K562 (cell line): ENCODE data around the gene ANKRD6. TPM values are rescaled to one million over a fixed set of nuclear protein-coding genes. Genes with fewer than 3 reads are reported as not detected.
A peak's percentile ranks its signal among the peaks of the same experiment; 100 is the strongest.

ENCODE experiments used
- ATAC-seq: fragments of 200-7000 bp; cut with Tn5 transposase; 3 replicates; pipeline ENCODE4 v1.9.1; 2020; ENCODE audit warnings: moderate library complexity
- BruUV-seq: library from RNA; stranded (reverse); fragments of 400-500 nt; replicated peaks from 2 replicates; lab custom pipeline; 2021; lab: Mats Ljungman, UMichigan
- CTCF ChIA-PET: fragments of 300-600 bp; formaldehyde crosslinking; extraction: SDS; loops from one replicate; lab custom pipeline; 2021; ENCODE audit warnings: low intra/inter-chr PET ratio; lab: Yijun Ruan, JAX
- POLR2A ChIA-PET: fragments of 300-600, 350-650 bp; sonication (Branson Sonifier 250); formaldehyde crosslinking; extraction: SDS; loops from one replicate; lab custom pipeline; 2021; ENCODE audit warnings: antibody characterized with exemption, inconsistent platforms; lab: Yijun Ruan, JAX
- DNase-seq, 4 experiments: peaks; one replicate each; pipeline versions ENCODE4 v3.0.0 to v3.0.0-alpha.2; 2011 to 2018; ENCODE audit warnings: low spot score in 3 of 4, mixed read lengths in 3 of 4; ENCODE audit errors: extremely low read depth in 1 of 4
- FAIRE-seq: peaks from 2 replicates; lab custom pipeline; 2011; peaks lifted over from hg19 to GRCh38; lab: Jason Lieb, UNC
- H2AFZ ChIP-seq: 2 replicates; pipeline ENCODE4 v1.6.0; 2011; ENCODE audit warnings: low read depth, low read length, control low read depth, inconsistent platforms
- H3K27ac ChIP-seq: fragments of 200-600 bp; 3 replicates; pipeline ENCODE4 v1.8.0; 2011; ENCODE audit warnings: low read depth, mild to moderate bottlenecking, control low read depth, inconsistent platforms, low read length, moderate library complexity, mixed read lengths; ENCODE audit errors: extremely low read depth
- H3K27me3 ChIP-seq, 2 experiments: fragments of 300-600 bp in 1 of 2; 2 replicates in 1 of 2; 3 replicates in 1 of 2; pipeline versions ENCODE4 v1.6.0 to v1.8.0; 2011; ENCODE audit warnings: inconsistent platforms in 2 of 2, low read length in 2 of 2, mild to moderate bottlenecking in 1 of 2, mixed read lengths in 1 of 2, moderate library complexity in 1 of 2; ENCODE audit not compliant: control insufficient read depth in 2 of 2, insufficient read depth in 2 of 2
- H3K36me3 ChIP-seq: fragments of 300-600 bp; 3 replicates; pipeline ENCODE4 v1.8.0; 2011; ENCODE audit warnings: mild to moderate bottlenecking, low read length, inconsistent platforms; ENCODE audit not compliant: control insufficient read depth, insufficient read depth
- H3K4me1 ChIP-seq, 2 experiments: fragments of 200-600 bp in 1 of 2; replicated peaks in 1 of 2; 2 replicates in 1 of 2; 3 replicates in 1 of 2; pipeline versions ENCODE4 v1.5.1 to v1.8.0; 2011; ENCODE audit warnings: inconsistent platforms in 2 of 2, low read length in 2 of 2, mild to moderate bottlenecking in 1 of 2, mixed read lengths in 1 of 2, moderate library complexity in 1 of 2; ENCODE audit not compliant: control insufficient read depth in 2 of 2, insufficient read depth in 2 of 2
- H3K4me2 ChIP-seq: 2 replicates; pipeline ENCODE4 v1.6.1; 2011; ENCODE audit warnings: low read length, control low read depth, inconsistent platforms, mixed read lengths; ENCODE audit not compliant: insufficient read depth
- H3K4me3 ChIP-seq: fragments of 200-600 bp; sonication (generic), shearing (Covaris generic); 2 replicates; pipeline ENCODE4 v1.5.1; 2016; ENCODE audit warnings: control low read depth, inconsistent platforms
- H3K79me2 ChIP-seq: fragments of 200-600 bp; 3 replicates; pipeline ENCODE4 v1.8.0; 2011; ENCODE audit warnings: low read length, inconsistent platforms; ENCODE audit not compliant: control insufficient read depth, insufficient read depth
- H3K9ac ChIP-seq, 2 experiments: 2 replicates each; pipeline versions ENCODE4 v1.6.0 to v1.6.1; 2011; ENCODE audit warnings: low read depth in 2 of 2, low read length in 2 of 2, control low read depth in 1 of 2, inconsistent platforms in 1 of 2, mild to moderate bottlenecking in 1 of 2, mixed read lengths in 1 of 2; ENCODE audit not compliant: insufficient read depth in 1 of 2
- H3K9me1 ChIP-seq: one replicate; pipeline ENCODE4 v1.6.0; 2011; ENCODE audit warnings: inconsistent platforms, mild to moderate bottlenecking, low read length, moderate library complexity; ENCODE audit not compliant: control insufficient read depth, insufficient read depth
- H3K9me3 ChIP-seq: replicated peaks from 2 replicates; pipeline ENCODE4 v1.5.1; 2011; ENCODE audit warnings: low read depth, low read length, inconsistent platforms; ENCODE audit not compliant: control insufficient read depth, insufficient read depth
- H4K20me1 ChIP-seq: replicated peaks from 2 replicates; pipeline ENCODE4 v1.6.1; 2011; ENCODE audit warnings: low read length, inconsistent platforms, mixed read lengths; ENCODE audit not compliant: control insufficient read depth, insufficient read depth
- ARID1B ChIP-seq: fragments of 450-650 bp; IDR thresholded peaks from 2 replicates; pipeline ENCODE4 v1.6.1; 2016; ENCODE audit warnings: antibody characterized with exemption, mild to moderate bottlenecking, inconsistent platforms
- WGBS: fragments of 100-300 bp; shearing (Covaris generic); methylation state at CpG from one replicate; pipeline ENCODE4 v1.1.6; 2016; ENCODE audit warnings: low coverage, mixed read lengths; ENCODE audit not compliant: insufficient coverage; ENCODE audit errors: missing lambda C conversion rate; 5-methylcytosine and 5-hydroxymethylcytosine counted together
- in situ Hi-C: fragments of 300-500 bp; cut with MboI; formaldehyde crosslinking; loops from 4 replicates; pipeline ENCODE4 v1.15.0; 2018; ENCODE audit warnings: inconsistent platforms, mixed read lengths
- intact Hi-C: fragments of 100-400 bp; cut with micrococcal nuclease; formaldehyde crosslinking; loops from 2 replicates; pipeline ENCODE4 v1.14.2; 2022
- polyA plus RNA-seq, 8 experiments: library from polyadenylated mRNA; depleted of rRNA in 4 of 8; stranded (reverse) in 5 of 8; unstranded in 3 of 8; fragments of >200 nt; fragmentation: Nextera tagmentation in 2 of 8; fragmentation: Illumina TruSeq in 1 of 8; extraction: Ambion mirVana in 2 of 8; extraction: Trizol in 1 of 8; gene quantifications; 2 replicates each; pipeline versions ENCODE4 v1.2.1 to v1.2.3, GENCODE V29; 2011 to 2014; ENCODE audit warnings: inconsistent platforms in 1 of 8, missing spikeins in 1 of 8
- total RNA-seq, 7 experiments: library from RNA; depleted of rRNA in 6 of 7; stranded (reverse); fragments of >200 nt in 6 of 7; fragmentation: Illumina TruSeq in 2 of 7; extraction: Trizol in 2 of 7; gene quantifications; 2 replicates each; pipeline versions ENCODE4 v1.2.1 to v1.2.3, GENCODE V29; 2011 to 2021; ENCODE audit warnings: low replicate concordance in 1 of 7
- TF ChIP-seq, protein P1 (sequence below), 2 experiments: IDR thresholded peaks in 1 of 2; conservative IDR thresholded peaks in 1 of 2; 2 replicates each; pipeline ENCODE4 v1.6.1; 2016; ENCODE audit warnings: low read depth in 2 of 2, mild to moderate bottlenecking in 1 of 2, missing compliant biosample characterization in 1 of 2, missing genetic modification characterization in 1 of 2, moderate library complexity in 1 of 2

The ANKRD6 gene
- total and polyA plus RNA-seq, 9 of the 15 experiments (the other 6 are each of a cell fraction or from before 2014, with no cell fraction given): 0.04 to 0.22 (median 0.08) TPM; not detected in 4

DNA sequence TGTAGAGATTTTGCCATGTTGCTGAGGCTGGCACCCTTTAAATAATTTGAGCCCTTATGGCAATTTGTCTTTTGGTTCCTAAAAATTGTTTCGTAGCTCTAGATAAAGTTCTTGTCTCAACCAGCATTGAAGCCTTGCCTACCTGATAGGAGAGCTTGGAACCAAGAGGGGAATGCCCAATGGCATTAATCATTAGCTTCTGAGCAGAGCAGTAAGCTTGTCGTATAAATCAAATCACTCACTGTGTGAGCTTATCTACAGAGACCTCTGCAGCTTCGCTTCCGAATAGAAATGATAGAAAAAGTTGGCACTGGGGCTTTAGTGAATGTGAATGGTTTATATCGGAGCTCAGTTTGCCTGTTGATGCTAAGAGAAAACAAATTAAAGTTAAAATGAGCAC is 10.7 kb downstream of the ANKRD6 start:
- Histone ChIP-seq H3K27ac (no peak overlapping the region), H3K4me2 (no peak overlapping the region), H3K9ac (no peak overlapping the region), H3K79me2 (no peaks in the 10 kb centered on the region), H3K4me1 (no peaks in the 10 kb centered on the region), H3K4me3 (no peak overlapping the region), H2AFZ (no peak overlapping the region), H4K20me1 (no peaks in the 10 kb centered on the region), H3K36me3 (no peaks in the 10 kb centered on the region), H3K9me3 (no peaks in the 10 kb centered on the region), H3K27me3 (peaks cover 2 to 5% of the 10 kb centered on the region in 2 experiments; a peak in 1 of 5 replicates), H3K9me1 (no peaks in the 10 kb centered on the region)
- in situ Hi-C loops (no loop called here), intact Hi-C loops (no loop called here)
- BruUV-seq: no TSS peak
- ChIA-PET CTCF (no interaction called here), POLR2A (interaction anchor here (0.7 to 1.0 kb wide), 2 partner anchors 8 to 30 kb away, joined by 3 read pairs; no protein-coding TSS in a partner anchor)
- TF ChIP-seq, protein P1, sequence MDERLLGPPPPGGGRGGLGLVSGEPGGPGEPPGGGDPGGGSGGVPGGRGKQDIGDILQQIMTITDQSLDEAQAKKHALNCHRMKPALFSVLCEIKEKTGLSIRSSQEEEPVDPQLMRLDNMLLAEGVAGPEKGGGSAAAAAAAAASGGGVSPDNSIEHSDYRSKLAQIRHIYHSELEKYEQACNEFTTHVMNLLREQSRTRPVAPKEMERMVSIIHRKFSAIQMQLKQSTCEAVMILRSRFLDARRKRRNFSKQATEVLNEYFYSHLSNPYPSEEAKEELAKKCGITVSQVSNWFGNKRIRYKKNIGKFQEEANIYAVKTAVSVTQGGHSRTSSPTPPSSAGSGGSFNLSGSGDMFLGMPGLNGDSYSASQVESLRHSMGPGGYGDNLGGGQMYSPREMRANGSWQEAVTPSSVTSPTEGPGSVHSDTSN (CRISPR knock-in tag; IDR thresholded peaks at IDR 0.05; ENCODE audit: low read depth): no peak
- TF ChIP-seq, protein P1 (tag; conservative IDR thresholded peaks at IDR 0.05; ENCODE audit: low read depth): peak; percentile 56; the same call in 1 of the 2 replicates
- no peak for TF ChIP-seq ARID1B
- ATAC-seq (no peak), DNase-seq (no peak), FAIRE-seq (no peak)
- 0% methylated on average over 5 of the region's 5 CpGs for WGBS
